HEK293 (cell line): ENCODE data around the gene CCDC190.

ENCODE experiments used
- CTCF ChIA-PET: fragments of 350-600 bp; formaldehyde crosslinking; extraction: SDS; loops from one replicate; lab custom pipeline; 2021; ENCODE audit warnings: antibody characterized with exemption; lab: Yijun Ruan, JAX
- POLR2A ChIA-PET: fragments of 300-600 bp; formaldehyde crosslinking; extraction: SDS; loops from one replicate; lab custom pipeline; 2020; ENCODE audit warnings: antibody characterized with exemption, inconsistent platforms; lab: Yijun Ruan, JAX
- H3K27ac ChIP-seq: fragments of 200-500 bp; sonication (Bioruptor generic); 2 replicates; pipeline ENCODE4 v1.5.1; 2014; ENCODE audit warnings: low read depth, low read length, control low read depth, inconsistent platforms; ENCODE audit errors: extremely low read depth
- H3K36me3 ChIP-seq, 2 experiments: fragments of 200-500 bp in 1 of 2; sonication (Bioruptor generic) in 1 of 2; 1 replicate in 1 of 2; 2 replicates in 1 of 2; pipeline ENCODE4 v1.5.1; 2014 to 2017; ENCODE audit warnings: inconsistent platforms in 2 of 2, low read length in 2 of 2; ENCODE audit not compliant: control insufficient read depth in 2 of 2, insufficient read depth in 1 of 2
- H3K4me1 ChIP-seq: fragments of 200-500 bp; sonication (Bioruptor generic); 2 replicates; pipeline ENCODE4 v1.5.1; 2014; ENCODE audit warnings: mild to moderate bottlenecking, low read length, inconsistent platforms; ENCODE audit not compliant: control insufficient read depth, insufficient read depth
- H3K4me3 ChIP-seq: 2 replicates; pipeline ENCODE4 v1.5.1; 2011; ENCODE audit warnings: low read depth, mild to moderate bottlenecking, control low read depth, low read length, moderate library complexity
- H3K9me3 ChIP-seq: fragments of 200-500 bp; sonication (Bioruptor generic); 2 replicates; pipeline ENCODE4 v1.5.1; 2014; ENCODE audit warnings: low read depth, low read length, inconsistent platforms; ENCODE audit not compliant: control insufficient read depth, insufficient read depth
- IKZF3 ChIP-seq: fragments of 450-650 bp; IDR thresholded peaks from 2 replicates; pipeline ENCODE4 v1.5.0; 2018; ENCODE audit warnings: missing biosample characterization, mild to moderate bottlenecking, missing genetic modification characterization, moderate library complexity
- PRDM4 ChIP-seq: fragments of 450-650 bp; formaldehyde crosslinking; IDR thresholded peaks from 2 replicates; pipeline ENCODE4 v1.5.1; 2017; ENCODE audit warnings: missing biosample characterization, missing genetic modification characterization
- ZNF112 ChIP-seq: fragments of 450-650 bp; formaldehyde crosslinking; IDR thresholded peaks from 2 replicates; pipeline ENCODE4 v1.5.0; 2017; ENCODE audit warnings: missing biosample characterization, missing genetic modification characterization
- ZNF354C ChIP-seq: fragments of 450-650 bp; formaldehyde crosslinking; IDR thresholded peaks from 2 replicates; pipeline ENCODE4 v1.5.1; 2016; ENCODE audit warnings: missing biosample characterization, missing genetic modification characterization, low read depth, borderline replicate concordance
- ZNF48 ChIP-seq: fragments of 450-650 bp; formaldehyde crosslinking; IDR thresholded peaks from 2 replicates; pipeline ENCODE4 v1.5.1; 2016; ENCODE audit warnings: missing biosample characterization, missing genetic modification characterization
- ZNF785 ChIP-seq: fragments of 450-650 bp; formaldehyde crosslinking; IDR thresholded peaks from 2 replicates; pipeline ENCODE4 v1.5.1; 2016; ENCODE audit warnings: missing biosample characterization, missing genetic modification characterization
- ZNF792 ChIP-seq: fragments of 450-650 bp; formaldehyde crosslinking; IDR thresholded peaks from 2 replicates; pipeline ENCODE4 v1.5.1; 2016; ENCODE audit warnings: missing biosample characterization, missing genetic modification characterization
- ZSCAN16 ChIP-seq: fragments of 450-650 bp; formaldehyde crosslinking; IDR thresholded peaks from 2 replicates; pipeline ENCODE4 v1.5.1; 2016; ENCODE audit warnings: missing biosample characterization, missing genetic modification characterization
- TF ChIP-seq, protein P1 (sequence below): fragments of 450-650 bp; formaldehyde crosslinking; conservative IDR thresholded peaks from 2 replicates; pipeline ENCODE4 v1.5.1; 2016; ENCODE audit warnings: low read depth, missing biosample characterization, missing genetic modification characterization
- TF ChIP-seq, protein P2 (sequence below): fragments of 450-650 bp; formaldehyde crosslinking; IDR thresholded peaks from 2 replicates; pipeline ENCODE4 v1.5.1; 2016; ENCODE audit warnings: missing biosample characterization, missing genetic modification characterization
- TF ChIP-seq, protein P3 (sequence below): fragments of 450-650 bp; formaldehyde crosslinking; optimal IDR thresholded peaks from 2 replicates; pipeline ENCODE3; 2016; ENCODE audit warnings: missing biosample characterization, mild to moderate bottlenecking, missing genetic modification characterization

CCDC190 gene

DNA sequence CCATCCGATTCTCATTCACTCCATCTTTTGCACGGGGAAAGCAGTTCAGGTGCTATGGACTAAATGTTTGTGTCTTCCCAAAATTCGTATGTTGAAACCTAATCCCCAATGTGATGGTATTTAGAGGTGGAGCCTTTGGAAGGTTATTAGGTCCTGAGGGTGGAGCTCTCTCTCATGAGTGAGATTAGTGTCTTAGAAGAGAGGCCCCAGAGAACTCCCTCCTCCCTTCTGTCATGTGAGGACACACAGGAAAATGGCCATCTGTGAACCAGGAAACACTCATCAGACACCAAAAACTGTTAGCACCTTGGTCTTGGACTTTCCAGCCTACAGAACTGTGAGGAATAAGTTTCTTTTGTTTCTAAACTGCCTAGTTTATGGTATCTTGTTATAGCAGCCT, 15.8 kb upstream of the CCDC190 start:
- no peak for TF ChIP-seq ZNF354C (tag by site-specific recombination)
- TF ChIP-seq IKZF3 (tag by site-specific recombination) = no peak
- TF ChIP-seq PRDM4 = no peak
- TF ChIP-seq, protein P1, sequence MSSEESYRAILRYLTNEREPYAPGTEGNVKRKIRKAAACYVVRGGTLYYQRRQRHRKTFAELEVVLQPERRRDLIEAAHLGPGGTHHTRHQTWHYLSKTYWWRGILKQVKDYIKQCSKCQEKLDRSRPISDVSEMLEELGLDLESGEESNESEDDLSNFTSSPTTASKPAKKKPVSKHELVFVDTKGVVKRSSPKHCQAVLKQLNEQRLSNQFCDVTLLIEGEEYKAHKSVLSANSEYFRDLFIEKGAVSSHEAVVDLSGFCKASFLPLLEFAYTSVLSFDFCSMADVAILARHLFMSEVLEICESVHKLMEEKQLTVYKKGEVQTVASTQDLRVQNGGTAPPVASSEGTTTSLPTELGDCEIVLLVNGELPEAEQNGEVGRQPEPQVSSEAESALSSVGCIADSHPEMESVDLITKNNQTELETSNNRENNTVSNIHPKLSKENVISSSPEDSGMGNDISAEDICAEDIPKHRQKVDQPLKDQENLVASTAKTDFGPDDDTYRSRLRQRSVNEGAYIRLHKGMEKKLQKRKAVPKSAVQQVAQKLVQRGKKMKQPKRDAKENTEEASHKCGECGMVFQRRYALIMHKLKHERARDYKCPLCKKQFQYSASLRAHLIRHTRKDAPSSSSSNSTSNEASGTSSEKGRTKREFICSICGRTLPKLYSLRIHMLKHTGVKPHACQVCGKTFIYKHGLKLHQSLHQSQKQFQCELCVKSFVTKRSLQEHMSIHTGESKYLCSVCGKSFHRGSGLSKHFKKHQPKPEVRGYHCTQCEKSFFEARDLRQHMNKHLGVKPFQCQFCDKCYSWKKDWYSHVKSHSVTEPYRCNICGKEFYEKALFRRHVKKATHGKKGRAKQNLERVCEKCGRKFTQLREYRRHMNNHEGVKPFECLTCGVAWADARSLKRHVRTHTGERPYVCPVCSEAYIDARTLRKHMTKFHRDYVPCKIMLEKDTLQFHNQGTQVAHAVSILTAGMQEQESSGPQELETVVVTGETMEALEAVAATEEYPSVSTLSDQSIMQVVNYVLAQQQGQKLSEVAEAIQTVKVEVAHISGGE (tag by site-specific recombination) = no peak
- TF ChIP-seq, protein P2, sequence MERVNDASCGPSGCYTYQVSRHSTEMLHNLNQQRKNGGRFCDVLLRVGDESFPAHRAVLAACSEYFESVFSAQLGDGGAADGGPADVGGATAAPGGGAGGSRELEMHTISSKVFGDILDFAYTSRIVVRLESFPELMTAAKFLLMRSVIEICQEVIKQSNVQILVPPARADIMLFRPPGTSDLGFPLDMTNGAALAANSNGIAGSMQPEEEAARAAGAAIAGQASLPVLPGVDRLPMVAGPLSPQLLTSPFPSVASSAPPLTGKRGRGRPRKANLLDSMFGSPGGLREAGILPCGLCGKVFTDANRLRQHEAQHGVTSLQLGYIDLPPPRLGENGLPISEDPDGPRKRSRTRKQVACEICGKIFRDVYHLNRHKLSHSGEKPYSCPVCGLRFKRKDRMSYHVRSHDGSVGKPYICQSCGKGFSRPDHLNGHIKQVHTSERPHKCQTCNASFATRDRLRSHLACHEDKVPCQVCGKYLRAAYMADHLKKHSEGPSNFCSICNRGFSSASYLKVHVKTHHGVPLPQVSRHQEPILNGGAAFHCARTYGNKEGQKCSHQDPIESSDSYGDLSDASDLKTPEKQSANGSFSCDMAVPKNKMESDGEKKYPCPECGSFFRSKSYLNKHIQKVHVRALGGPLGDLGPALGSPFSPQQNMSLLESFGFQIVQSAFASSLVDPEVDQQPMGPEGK = no peak
- TF ChIP-seq ZNF112 (tag by site-specific recombination) = no peak
- TF ChIP-seq ZNF785 (tag by site-specific recombination) = no peak
- no peak for TF ChIP-seq ZSCAN16 (tag by site-specific recombination)
- H3K9me3 ChIP-seq = no peaks in the 10 kb centered on the region
- POLR2A ChIA-PET = no interaction called here
- no peaks in the 10 kb centered on the region for H3K4me1 ChIP-seq
- CTCF ChIA-PET = interaction anchor here (0.6 to 1.6 kb wide), 8 partner anchors 9 to 565 kb away, joined by 3 to 10 read pairs (median 4); partner anchors contain the start of gene RGS4
- H3K4me3 ChIP-seq = no peak overlapping the region
- no peak overlapping the region for H3K27ac ChIP-seq
- no peaks in the 10 kb centered on the region for H3K36me3 ChIP-seq

GRCh38 chr1:162873671-162874666, 13.0 kb upstream of the CCDC190 start:
- CTCF ChIA-PET = interaction anchor here (0.6 to 1.7 kb wide), 8 partner anchors 15 to 1777 kb away, joined by 3 to 5 read pairs (median 3); partner anchors contain the start of gene RGS4
- no peak overlapping the region for H3K4me3 ChIP-seq
- no peak overlapping the region for H3K27ac ChIP-seq
- POLR2A ChIA-PET = no interaction called here
- H3K4me1 ChIP-seq = no peaks in the 10 kb centered on the region
- TF ChIP-seq ZNF48 (tag by site-specific recombination) (no peak), ZNF792 (tag by site-specific recombination) (0 out of 2 replicates have a peak, but pooled peaks have one; percentile 33)
- TF ChIP-seq, protein P3, sequence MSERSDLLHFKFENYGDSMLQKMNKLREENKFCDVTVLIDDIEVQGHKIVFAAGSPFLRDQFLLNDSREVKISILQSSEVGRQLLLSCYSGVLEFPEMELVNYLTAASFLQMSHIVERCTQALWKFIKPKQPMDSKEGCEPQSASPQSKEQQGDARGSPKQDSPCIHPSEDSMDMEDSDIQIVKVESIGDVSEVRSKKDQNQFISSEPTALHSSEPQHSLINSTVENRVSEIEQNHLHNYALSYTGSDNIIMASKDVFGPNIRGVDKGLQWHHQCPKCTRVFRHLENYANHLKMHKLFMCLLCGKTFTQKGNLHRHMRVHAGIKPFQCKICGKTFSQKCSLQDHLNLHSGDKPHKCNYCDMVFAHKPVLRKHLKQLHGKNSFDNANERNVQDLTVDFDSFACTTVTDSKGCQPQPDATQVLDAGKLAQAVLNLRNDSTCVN = no peak
- no peaks in the 10 kb centered on the region for H3K9me3 ChIP-seq
- H3K36me3 ChIP-seq = no peaks in the 10 kb centered on the region
